ENCODE data around the gene NUP98. TPM values are rescaled to one million over a fixed set of nuclear protein-coding genes. Genes with fewer than 3 reads are reported as not detected.

NUP98 gene
- polyA plus RNA-seq, 1 of the 3 experiments (the other 2 are of a cell fraction), result 56.4 TPM

DNA sequence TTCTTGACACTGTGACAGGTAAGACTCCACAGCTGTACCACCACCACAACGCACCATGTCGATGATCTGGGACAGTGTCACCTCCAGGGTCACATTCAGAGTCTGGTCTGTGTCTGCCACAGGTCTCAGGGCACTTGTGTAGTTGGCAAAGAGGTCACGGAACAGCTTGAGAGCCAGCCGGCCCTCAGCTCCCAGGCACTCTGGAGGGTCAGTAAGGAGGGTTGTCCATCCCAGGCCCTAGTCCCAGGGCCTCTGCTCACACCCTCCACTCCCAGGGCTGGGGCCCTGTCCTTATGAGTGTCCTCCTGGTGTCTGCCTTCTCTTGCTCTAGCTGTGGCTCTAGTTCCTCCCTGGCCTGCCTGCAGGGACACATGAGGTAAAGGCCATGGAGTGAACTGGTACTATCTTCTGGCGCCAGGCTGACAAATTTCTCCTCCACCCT, 127.6 kb downstream of the NUP98 start (continued):
- no peak for TF ChIP-seq MXI1 (IDR thresholded peaks at IDR 0.05; ENCODE audit: low read depth, low read length)

DNA sequence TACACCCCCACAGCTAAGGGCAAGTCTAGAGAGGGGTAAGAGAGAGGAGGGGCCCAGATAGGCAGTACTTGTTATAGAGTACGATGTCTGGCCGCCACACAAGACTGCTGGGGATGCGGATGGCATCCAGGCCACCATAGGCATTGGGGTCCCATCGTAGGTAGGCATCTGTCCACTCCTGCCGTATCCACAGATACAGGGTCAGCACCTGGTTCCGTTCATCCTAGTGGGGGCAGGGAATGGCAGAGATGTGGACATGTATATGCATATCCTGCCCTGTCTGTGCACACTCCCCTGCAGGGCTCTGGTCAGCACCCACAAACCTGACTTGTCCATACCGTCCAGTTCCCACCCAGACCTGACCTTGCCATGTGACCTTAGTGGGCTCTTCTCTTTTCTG, 128.2 kb downstream of the NUP98 start:
- Histone ChIP-seq H3K36me3 (replicated peaks in 1 of 2; ENCODE audit: control insufficient read depth in 1 of 2, insufficient read depth in 2 of 2, low read length in 1 of 2) (peaks cover 10 to 50% of the 10 kb centered on the region in 2 experiments), H3K4me3 (ENCODE audit: low read depth in 2 of 2, low read length in 1 of 2) (no peak overlapping the region), H3K4me2 (no peak overlapping the region), H3K9ac (no peak overlapping the region), H3K27me3 (ENCODE audit: insufficient read depth) (no peaks in the 10 kb centered on the region), H3K27ac (ENCODE audit: low read depth in 2 of 2, low read length in 1 of 2) (no peak overlapping the region), H3K9me3 (no peaks in the 10 kb centered on the region), H2AFZ (ENCODE audit: low read depth) (no peak overlapping the region), H3K9me2 (no peaks in the 10 kb centered on the region), H3F3A (replicated peaks; ENCODE audit: insufficient read depth) (no peaks in the 10 kb centered on the region), H3K4me1 (ENCODE audit: control insufficient read depth in 1 of 2, insufficient read depth in 2 of 2, low read depth in 1 of 2, low read length in 1 of 2) (no peaks in the 10 kb centered on the region; a peak in 1 of 4 replicates), H4K20me1 (ENCODE audit: insufficient read depth) (no peaks in the 10 kb centered on the region), H3K79me2 (ENCODE audit: insufficient read depth) (no peaks in the 10 kb centered on the region)
- CTCF ChIA-PET, result no interaction called here
- DNase-seq, result no peak
- POLR2A ChIA-PET, result no interaction called here
- TF ChIP-seq TCF12 (IDR thresholded peaks at IDR 0.05) (no peak), FOXJ3 (CRISPR knock-in tag; IDR thresholded peaks at IDR 0.05) (no peak), FOSL2 (IDR thresholded peaks at IDR 0.05; ENCODE audit: borderline replicate concordance, low read depth) (no peak), EZH2phosphoT487 (IDR thresholded peaks at IDR 0.05; ENCODE audit: borderline replicate concordance, low read depth) (no peak), POLR2AphosphoS5 (IDR thresholded peaks at IDR 0.05; ENCODE audit: low read depth, low read length) (no peak), CHD2 (IDR thresholded peaks at IDR 0.05; ENCODE audit: low read length, partially characterized antibody) (no peak), GABPA (IDR thresholded peaks at IDR 0.05; ENCODE audit: low read depth) (no peak), NFIC (IDR thresholded peaks at IDR 0.05; ENCODE audit: borderline replicate concordance) (no peak), JUND (IDR thresholded peaks at IDR 0.05) (no peak), TEAD4 (IDR thresholded peaks at IDR 0.05; ENCODE audit: borderline replicate concordance, insufficient read depth) (no peak), RCOR1 (IDR thresholded peaks at IDR 0.05; ENCODE audit: low read length) (no peak)
- TF ChIP-seq, protein P1, sequence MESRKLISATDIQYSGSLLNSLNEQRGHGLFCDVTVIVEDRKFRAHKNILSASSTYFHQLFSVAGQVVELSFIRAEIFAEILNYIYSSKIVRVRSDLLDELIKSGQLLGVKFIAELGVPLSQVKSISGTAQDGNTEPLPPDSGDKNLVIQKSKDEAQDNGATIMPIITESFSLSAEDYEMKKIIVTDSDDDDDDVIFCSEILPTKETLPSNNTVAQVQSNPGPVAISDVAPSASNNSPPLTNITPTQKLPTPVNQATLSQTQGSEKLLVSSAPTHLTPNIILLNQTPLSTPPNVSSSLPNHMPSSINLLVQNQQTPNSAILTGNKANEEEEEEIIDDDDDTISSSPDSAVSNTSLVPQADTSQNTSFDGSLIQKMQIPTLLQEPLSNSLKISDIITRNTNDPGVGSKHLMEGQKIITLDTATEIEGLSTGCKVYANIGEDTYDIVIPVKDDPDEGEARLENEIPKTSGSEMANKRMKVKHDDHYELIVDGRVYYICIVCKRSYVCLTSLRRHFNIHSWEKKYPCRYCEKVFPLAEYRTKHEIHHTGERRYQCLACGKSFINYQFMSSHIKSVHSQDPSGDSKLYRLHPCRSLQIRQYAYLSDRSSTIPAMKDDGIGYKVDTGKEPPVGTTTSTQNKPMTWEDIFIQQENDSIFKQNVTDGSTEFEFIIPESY (IDR thresholded peaks at IDR 0.05; ENCODE audit: borderline replicate concordance, low read depth), result no peak
- TF ChIP-seq, protein P2, sequence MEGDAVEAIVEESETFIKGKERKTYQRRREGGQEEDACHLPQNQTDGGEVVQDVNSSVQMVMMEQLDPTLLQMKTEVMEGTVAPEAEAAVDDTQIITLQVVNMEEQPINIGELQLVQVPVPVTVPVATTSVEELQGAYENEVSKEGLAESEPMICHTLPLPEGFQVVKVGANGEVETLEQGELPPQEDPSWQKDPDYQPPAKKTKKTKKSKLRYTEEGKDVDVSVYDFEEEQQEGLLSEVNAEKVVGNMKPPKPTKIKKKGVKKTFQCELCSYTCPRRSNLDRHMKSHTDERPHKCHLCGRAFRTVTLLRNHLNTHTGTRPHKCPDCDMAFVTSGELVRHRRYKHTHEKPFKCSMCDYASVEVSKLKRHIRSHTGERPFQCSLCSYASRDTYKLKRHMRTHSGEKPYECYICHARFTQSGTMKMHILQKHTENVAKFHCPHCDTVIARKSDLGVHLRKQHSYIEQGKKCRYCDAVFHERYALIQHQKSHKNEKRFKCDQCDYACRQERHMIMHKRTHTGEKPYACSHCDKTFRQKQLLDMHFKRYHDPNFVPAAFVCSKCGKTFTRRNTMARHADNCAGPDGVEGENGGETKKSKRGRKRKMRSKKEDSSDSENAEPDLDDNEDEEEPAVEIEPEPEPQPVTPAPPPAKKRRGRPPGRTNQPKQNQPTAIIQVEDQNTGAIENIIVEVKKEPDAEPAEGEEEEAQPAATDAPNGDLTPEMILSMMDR (IDR thresholded peaks at IDR 0.05), result no peak
- TF ChIP-seq, protein P3, sequence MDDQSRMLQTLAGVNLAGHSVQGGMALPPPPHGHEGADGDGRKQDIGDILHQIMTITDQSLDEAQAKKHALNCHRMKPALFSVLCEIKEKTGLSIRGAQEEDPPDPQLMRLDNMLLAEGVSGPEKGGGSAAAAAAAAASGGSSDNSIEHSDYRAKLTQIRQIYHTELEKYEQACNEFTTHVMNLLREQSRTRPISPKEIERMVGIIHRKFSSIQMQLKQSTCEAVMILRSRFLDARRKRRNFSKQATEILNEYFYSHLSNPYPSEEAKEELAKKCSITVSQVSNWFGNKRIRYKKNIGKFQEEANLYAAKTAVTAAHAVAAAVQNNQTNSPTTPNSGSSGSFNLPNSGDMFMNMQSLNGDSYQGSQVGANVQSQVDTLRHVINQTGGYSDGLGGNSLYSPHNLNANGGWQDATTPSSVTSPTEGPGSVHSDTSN (IDR thresholded peaks at IDR 0.05), result no peak
- TF ChIP-seq, protein P4, sequence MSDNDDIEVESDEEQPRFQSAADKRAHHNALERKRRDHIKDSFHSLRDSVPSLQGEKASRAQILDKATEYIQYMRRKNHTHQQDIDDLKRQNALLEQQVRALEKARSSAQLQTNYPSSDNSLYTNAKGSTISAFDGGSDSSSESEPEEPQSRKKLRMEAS (IDR thresholded peaks at IDR 0.05; ENCODE audit: low read depth), result no peak
- 95% methylated on average over 6 of the region's 7 CpGs for WGBS (ENCODE audit: low lambda C conversion rate)

All from SK-N-SH (cell line).